SK-N-SH treated with all-trans-retinoic acid at 6 μM for 48 hours (cell line): ENCODE measurements around the gene STEEP1.

Source experiments
- CSDC2 ChIP-seq: fragments of 250-450 bp; sonication (Bioruptor Pico); IDR thresholded peaks from 2 replicates; pipeline ENCODE4 v1.5.0; 2020; ENCODE audit warnings: mild to moderate bottlenecking, moderate library complexity
- ESRRG ChIP-seq: fragments of 250-450 bp; sonication (Bioruptor Pico); IDR thresholded peaks from 2 replicates; pipeline ENCODE4 v1.6.1; 2021; ENCODE audit warnings: mild to moderate bottlenecking
- ZFP30 ChIP-seq: fragments of 450-650 bp; formaldehyde crosslinking; IDR thresholded peaks from 2 replicates; pipeline ENCODE4 v1.5.0; 2022; ENCODE audit warnings: mild to moderate bottlenecking, moderate library complexity
- ZNF565 ChIP-seq: fragments of 450-650 bp; formaldehyde crosslinking; conservative IDR thresholded peaks from 2 replicates; pipeline ENCODE4 v1.5.0; 2020; ENCODE audit warnings: low read depth, mild to moderate bottlenecking, moderate library complexity

DNA sequence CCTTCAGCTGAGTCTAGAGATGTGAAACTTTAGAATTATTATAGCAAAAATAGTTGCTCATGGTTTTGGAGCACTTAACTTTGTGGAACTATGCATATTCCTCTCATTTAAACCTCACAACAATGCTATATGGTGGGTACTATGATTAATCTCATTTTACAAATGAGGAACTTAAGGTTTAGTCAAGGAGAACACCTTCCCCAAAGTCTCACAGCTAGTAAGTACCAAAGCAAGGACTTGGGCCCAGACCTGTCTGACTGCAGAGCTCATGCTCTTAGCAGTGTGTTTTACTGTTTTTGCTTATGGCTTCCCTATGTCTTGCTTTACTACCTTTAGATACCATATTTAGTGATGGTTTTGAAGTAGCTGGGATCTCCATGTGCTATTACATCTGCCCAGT lies 14.2 kb upstream of the STEEP1 start:
- TF ChIP-seq ESRRG (CRISPR knock-in tag): no peak
- no peak for TF ChIP-seq ZNF565 (CRISPR knock-in tag)
- TF ChIP-seq ZFP30 (CRISPR knock-in tag): no peak
- no peak for TF ChIP-seq CSDC2 (CRISPR knock-in tag)
